Adrenal gland (tissue), 12 donors: ENCODE results near the gene SIPA1. TPM values are rescaled to one million over a fixed set of nuclear protein-coding genes. Genes with fewer than 3 reads are reported as not detected.

Source experiments
- DNase-seq, 7 donors: peaks; one replicate each; pipeline ENCODE4 v3.0.0-alpha.2; 2019 to 2020
- H3K27ac ChIP-seq, 5 donors: fragments of 200-600 bp; sonication (generic) in 4 of 5; 1 replicate in 3 of 5; 2 replicates in 2 of 5; pipeline versions ENCODE4 v1.5.1 to v1.8.0; 2016 to 2020; ENCODE audit warnings: mild to moderate bottlenecking in 1 of 5
- H3K27me3 ChIP-seq: fragments of 200-600 bp; 2 replicates; pipeline ENCODE4 v1.8.0; 2021
- H3K36me3 ChIP-seq, 2 donors: fragments of 200-600 bp; replicated peaks in 1 of 2; 1 replicate in 1 of 2; 2 replicates in 1 of 2; pipeline versions ENCODE4 v1.5.1 to v1.8.0; 2018 to 2022
- H3K4me1 ChIP-seq, 2 donors: fragments of 200-600 bp; replicated peaks in 1 of 2; 1 replicate in 1 of 2; 2 replicates in 1 of 2; pipeline versions ENCODE4 v1.5.1 to v1.8.0; 2018 to 2021
- H3K4me3 ChIP-seq, 4 donors: fragments of 200-600 bp; sonication (generic) in 3 of 4; one replicate each; pipeline ENCODE4 v1.5.1; 2016 to 2018
- H3K9me3 ChIP-seq, 3 donors: fragments of 200-600 bp; sonication (generic) in 1 of 3; replicated peaks in 1 of 3; 1 replicate in 2 of 3; 2 replicates in 1 of 3; pipeline versions ENCODE4 v1.5.1 to v1.8.0; 2016 to 2021
- CTCF ChIP-seq, 6 experiments: fragments of 450-650 bp in 4 of 6; fragments of 200-600 bp in 2 of 6; sonication (generic) in 1 of 6; IDR thresholded peaks; 1 replicate in 5 of 6; 2 replicates in 1 of 6; pipeline versions ENCODE4 v1.5.1 to v1.8.0; 2016 to 2021; ENCODE audit warnings: antibody characterized with exemption in 6 of 6, mild to moderate bottlenecking in 2 of 6, moderate library complexity in 1 of 6
- POLR2A ChIP-seq, 2 donors: fragments of 450-650 bp; IDR thresholded peaks; one replicate each; pipeline ENCODE4 v1.6.1; 2017; ENCODE audit warnings: antibody characterized with exemption in 2 of 2, mild to moderate bottlenecking in 2 of 2, moderate library complexity in 1 of 2
- WGBS, 4 donors: extraction: QIAGEN DNeasy Blood & Tissue Kit in 2 of 4; methylation state at CpG; one replicate each; pipeline versions ENCODE4 v1.1.5 to v1.1.7; 2013 to 2017; 5-methylcytosine and 5-hydroxymethylcytosine counted together
- intact Hi-C, 2 donors: fragments of 100-400 bp; cut with DNase I; formaldehyde crosslinking; loops; one replicate each; pipeline versions ENCODE4 v1.14.1 to v1.15.0; 2022 to 2023
- polyA plus RNA-seq, 3 donors: library from polyadenylated mRNA; stranded (reverse); fragments of 200-250 nt in 2 of 3; fragments of 350-450 nt in 1 of 3; fragmentation: Illumina TruSeq in 1 of 3; extraction: RNeasy Lipid Tissue Mini Kit (QIAGEN cat#74804) in 1 of 3; gene quantifications; one replicate each; pipeline ENCODE4 v1.2.3, GENCODE V29; 2013 to 2014
- total RNA-seq, 9 donors: library from RNA; depleted of rRNA in 4 of 9; stranded (reverse); fragments of >200 nt in 4 of 9; fragments of 120-200 nt in 1 of 9; fragmentation: NEBNext Ultra II Directional in 1 of 9; extraction: Animal tissue kit (Norgen Biotek cat#: 25700) in 1 of 9; gene quantifications; one replicate each; pipeline versions ENCODE4 v1.1.0 to v1.2.4, GENCODE V29; 2013 to 2023
- donor health status: healthy with polysubstance abuse.
- donor health status: Bipolar disorder and iron deficiency.
- donor health status: DM: yes; HTN: yes; CAD: no.
- donor health status: DM: no; HTN: no; CAD: no.
- donor health status: DM: no; HTN: no; CAD: no.
- donor health status: DM: yes; HTN: yes; CAD: no.

SIPA1 gene
- total and polyA plus RNA-seq, 12 donors, result 8.7 to 377 (median 76.3) TPM

DNA sequence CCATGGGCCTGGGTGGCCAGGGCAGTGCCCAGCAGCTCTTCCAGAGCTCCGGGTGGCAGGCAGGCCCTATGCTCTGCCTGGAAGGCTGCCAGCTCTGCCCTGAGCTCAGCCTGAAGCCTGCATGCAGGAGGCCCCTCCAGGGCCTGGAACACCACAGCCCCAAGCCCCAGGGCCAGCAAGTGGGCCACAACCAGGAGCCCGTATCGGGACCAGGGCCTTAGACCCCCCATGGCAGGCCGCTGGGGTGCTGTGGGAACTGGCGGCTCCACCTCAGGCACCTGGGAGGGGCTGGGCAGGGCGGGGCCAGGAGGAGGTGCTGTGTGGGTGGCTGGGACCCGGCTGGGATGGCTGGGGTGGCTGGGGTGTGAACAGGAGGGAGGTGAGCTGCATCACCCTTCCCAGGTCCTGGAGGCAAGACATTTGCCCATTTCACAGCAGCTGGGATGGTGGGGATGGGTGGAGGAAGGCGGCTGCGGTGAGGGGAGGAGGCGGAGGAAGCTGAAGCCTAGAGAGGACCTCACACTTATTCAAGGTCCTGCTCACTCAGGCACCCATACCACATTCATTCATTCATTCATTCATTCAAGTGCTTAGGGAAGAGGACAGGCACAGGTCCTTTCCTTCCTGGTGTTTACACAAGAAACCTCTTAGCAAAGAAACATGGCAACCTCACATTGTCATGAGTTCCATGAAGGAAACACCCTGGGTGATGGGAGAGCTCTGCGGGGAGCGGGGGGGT is 42.2 kb upstream of the SIPA1 start, which contains the start of gene KCNK7:
TSS of gene KCNK7 (minus strand) at position 258 of the 739 bp plus-strand sequence. CDS start at position 230, 28 bp downstream.
- WGBS, 4 donors, result 71 to 77% (median 74%) methylated on average over 7 to 12 of the region's 12 CpGs
- DNase-seq, result no peak
- intact Hi-C loops, result no loop called here
- no peak for TF ChIP-seq CTCF (IDR thresholded peaks at IDR 0.05)
- TF ChIP-seq POLR2A (IDR thresholded peaks at IDR 0.05), result no peak
- H3K4me3 ChIP-seq, result no peak within 1 kb of the TSS
- no peaks in the 10 kb centered on the region for H3K9me3 ChIP-seq
- H3K27me3 ChIP-seq, result no peaks in the 10 kb centered on the region
- H3K36me3 ChIP-seq, result peaks cover 0 to 22% of the 10 kb centered on the region in 2 donors
- H3K4me1 ChIP-seq, result no peaks in the 10 kb centered on the region
- H3K27ac ChIP-seq, result no peak within 1 kb of the TSS

- no peaks in the 10 kb centered on the region for H3K27me3 ChIP-seq
- 60 to 86% (median 76%) methylated on average over 2 to 6 of the region's 6 CpGs for WGBS, 4 donors
- no peaks in the 10 kb centered on the region for H3K4me1 ChIP-seq
- TF ChIP-seq CTCF (IDR thresholded peaks at IDR 0.05) (no peak), POLR2A (IDR thresholded peaks at IDR 0.05) (no peak)
- peaks cover 0 to 22% of the 10 kb centered on the region in 2 donors for H3K36me3 ChIP-seq
- no peak overlapping the region for H3K27ac ChIP-seq
- intact Hi-C loops, result no loop called here
- H3K4me3 ChIP-seq, result no peak overlapping the region
- DNase-seq, result no peak
- H3K9me3 ChIP-seq, result no peaks in the 10 kb centered on the region
These were observed 41.4 kb upstream of the SIPA1 start for GRCh38 chr11:65596520-65596919.

DNA sequence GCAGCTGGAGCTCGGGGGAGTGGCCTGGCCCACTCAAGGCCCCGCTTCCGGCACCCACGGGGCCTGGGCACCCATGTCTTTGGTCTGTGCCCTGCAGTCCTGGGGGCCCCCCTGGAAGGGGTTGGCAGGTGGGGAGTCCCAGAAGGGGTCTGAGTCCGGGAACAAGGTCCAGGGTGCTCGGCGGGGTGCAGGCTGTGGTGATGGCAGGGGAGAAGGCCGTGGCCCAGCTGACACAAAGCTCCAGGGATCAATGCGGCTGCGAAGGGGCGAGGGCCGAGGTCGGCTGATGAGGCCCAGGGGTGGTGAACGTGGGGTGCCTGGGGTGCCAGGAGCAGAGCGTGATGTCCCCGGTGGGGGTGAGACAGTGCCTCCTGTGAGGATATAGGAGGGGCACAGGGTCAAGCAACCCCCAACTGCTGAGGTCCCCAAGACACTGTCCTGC is 39.6 kb upstream of the SIPA1 start:
- H3K36me3 ChIP-seq, result peaks cover 0 to 26% of the 10 kb centered on the region in 2 donors

More for the DNA sequence above, 39.6 kb upstream of the SIPA1 start:
- Histone ChIP-seq H3K9me3 (no peaks in the 10 kb centered on the region), H3K4me3 (no peak overlapping the region), H3K4me1 (no peaks in the 10 kb centered on the region), H3K27me3 (no peaks in the 10 kb centered on the region), H3K27ac (no peak overlapping the region)
- WGBS, 4 donors, result 86 to 92% (median 89%) methylated on average over 8 to 16 of the region's 16 CpGs
- DNase-seq, result no peak
- intact Hi-C loops, result no loop called here
- no peak for TF ChIP-seq POLR2A (IDR thresholded peaks at IDR 0.05)
- TF ChIP-seq CTCF (IDR thresholded peaks at IDR 0.05), result no peak
